Liver (tissue), 9 donors: ENCODE data around the gene NLGN3. TPM values are rescaled to one million over a fixed set of nuclear protein-coding genes. Genes with fewer than 3 reads are reported as not detected.
A peak's percentile ranks its signal among the peaks of the same experiment; 100 is the strongest.

ENCODE experiments used
- DNase-seq: peaks from one replicate; pipeline ENCODE4 v3.0.0-alpha.2; 2017; ENCODE audit warnings: low spot score
- H3K27ac ChIP-seq, 2 donors: one replicate each; pipeline ENCODE4 v1.7.0; 2013; ENCODE audit warnings: inconsistent platforms in 2 of 2, low read length in 2 of 2, control low read depth in 1 of 2, low read depth in 1 of 2, mild to moderate bottlenecking in 1 of 2
- H3K27me3 ChIP-seq, 4 donors: one replicate each; pipeline versions ENCODE4 v1.6.1 to v1.7.0; 2013; ENCODE audit warnings: low read length in 3 of 4, inconsistent platforms in 1 of 4, mild to moderate bottlenecking in 1 of 4, moderate library complexity in 1 of 4; ENCODE audit not compliant: control insufficient read depth in 4 of 4, insufficient read depth in 4 of 4
- H3K36me3 ChIP-seq, 4 donors: one replicate each; pipeline versions ENCODE4 v1.6.1 to v1.7.0; 2013; ENCODE audit warnings: low read length in 3 of 4, mild to moderate bottlenecking in 3 of 4, low read depth in 1 of 4, moderate library complexity in 1 of 4; ENCODE audit not compliant: control insufficient read depth in 4 of 4, insufficient read depth in 3 of 4
- H3K4me1 ChIP-seq, 4 donors: one replicate each; pipeline versions ENCODE4 v1.6.1 to v1.7.0; 2013; ENCODE audit warnings: low read length in 3 of 4, mild to moderate bottlenecking in 3 of 4, moderate library complexity in 1 of 4; ENCODE audit not compliant: control insufficient read depth in 4 of 4, insufficient read depth in 4 of 4
- H3K4me3 ChIP-seq, 3 donors: one replicate each; pipeline versions ENCODE4 v1.6.1 to v1.7.0; 2013; ENCODE audit warnings: low read length in 3 of 3, control low read depth in 1 of 3, low read depth in 1 of 3, mild to moderate bottlenecking in 1 of 3
- H3K9ac ChIP-seq, 2 donors: one replicate each; pipeline ENCODE4 v1.7.0; 2013; ENCODE audit warnings: low read length in 2 of 2, mild to moderate bottlenecking in 2 of 2, moderate library complexity in 2 of 2, control low read depth in 1 of 2, low read depth in 1 of 2
- H3K9me3 ChIP-seq, 4 donors: one replicate each; pipeline versions ENCODE4 v1.6.1 to v1.7.0; 2013; ENCODE audit warnings: low read length in 3 of 4; ENCODE audit not compliant: control insufficient read depth in 4 of 4
- CTCF ChIP-seq: fragments of 150-350 bp; IDR thresholded peaks from 2 replicates; pipeline ENCODE4 v1.5.1; 2017; ENCODE audit warnings: improper control_type of control experiment, low read depth, low read length; ENCODE audit not compliant: missing input control
- FOXA2 ChIP-seq: IDR thresholded peaks from 2 replicates; pipeline ENCODE4 v1.6.1; 2016; ENCODE audit warnings: antibody characterized with exemption
- GABPA ChIP-seq, 2 donors: IDR thresholded peaks in 1 of 2; conservative IDR thresholded peaks in 1 of 2; 2 replicates each; pipeline ENCODE4 v1.6.1; 2016; ENCODE audit warnings: antibody characterized with exemption in 2 of 2, mild to moderate bottlenecking in 1 of 2, moderate library complexity in 1 of 2
- HNF4G ChIP-seq: IDR thresholded peaks from 2 replicates; pipeline ENCODE4 v1.6.1; 2016; ENCODE audit warnings: antibody characterized with exemption
- JUND ChIP-seq, 2 donors: IDR thresholded peaks; 2 replicates each; pipeline ENCODE4 v1.6.1; 2016; ENCODE audit warnings: antibody characterized with exemption in 2 of 2
- NR2F2 ChIP-seq: IDR thresholded peaks from 2 replicates; pipeline ENCODE4 v1.6.1; 2016; ENCODE audit warnings: antibody characterized with exemption
- RAD21 ChIP-seq, 2 donors: IDR thresholded peaks; 2 replicates each; pipeline ENCODE4 v1.6.1; 2016; ENCODE audit warnings: antibody characterized with exemption in 2 of 2, mild to moderate bottlenecking in 2 of 2
- REST ChIP-seq: IDR thresholded peaks from 2 replicates; pipeline ENCODE4 v1.6.1; 2016; ENCODE audit warnings: antibody characterized with exemption, mild to moderate bottlenecking
- SP1 ChIP-seq: IDR thresholded peaks from 2 replicates; pipeline ENCODE4 v1.6.1; 2018; ENCODE audit warnings: antibody characterized with exemption, mild to moderate bottlenecking
- ZBTB33 ChIP-seq: IDR thresholded peaks from 2 replicates; pipeline ENCODE4 v1.6.1; 2016; ENCODE audit warnings: antibody characterized with exemption
- WGBS: extraction: QIAGEN DNeasy Blood & Tissue Kit; methylation state at CpG from one replicate; pipeline ENCODE4 v1.1.7; 2013; 5-methylcytosine and 5-hydroxymethylcytosine counted together
- polyA plus RNA-seq, 2 donors: library from polyadenylated mRNA; stranded (reverse) in 1 of 2; unstranded in 1 of 2; fragments of 200-250 nt in 1 of 2; fragments of >200 nt in 1 of 2; fragmentation: Nextera tagmentation in 1 of 2; extraction: Ambion mirVana in 1 of 2; gene quantifications; one replicate each; pipeline versions ENCODE4 v1.2.1 to v1.2.3, GENCODE V29; 2013 to 2015
- total RNA-seq, 2 donors: library from RNA; depleted of rRNA; stranded (reverse); fragments of >200 nt; gene quantifications; one replicate each; pipeline ENCODE4 v1.2.3, GENCODE V29; 2014
- donor health status: healthy.
- donor health status: healthy.
- donor health status: healthy.
- donor health status: healthy.
- donor health status: healthy.

Gene NLGN3
- total and polyA plus RNA-seq, 4 donors = 0.11 to 0.23 (median 0.15) TPM

GRCh38 chrX:71095981-71096759 is 48.5 kb upstream of the NLGN3 start (continued):
- no peak for TF ChIP-seq ZBTB33
- no peak for TF ChIP-seq CTCF
- no peak for TF ChIP-seq NR2F2
- TF ChIP-seq JUND (IDR thresholded peaks at IDR 0.05) = no peak

DNA sequence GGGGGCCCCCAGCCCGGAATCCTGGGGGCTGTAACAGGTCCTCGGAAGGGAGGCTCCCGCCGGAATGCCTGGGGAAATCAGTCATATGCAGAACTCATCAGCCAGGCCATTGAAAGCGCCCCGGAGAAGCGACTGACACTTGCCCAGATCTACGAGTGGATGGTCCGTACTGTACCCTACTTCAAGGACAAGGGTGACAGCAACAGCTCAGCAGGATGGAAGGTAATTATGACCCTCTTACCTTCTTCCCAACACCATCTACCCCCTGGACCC is 47.9 kb upstream of the NLGN3 start:
- no peaks in the 10 kb centered on the region for H3K27me3 ChIP-seq
- no peak for DNase-seq
- peaks cover 4 to 16% (median 10%) of the 10 kb centered on the region in 4 donors for H3K4me1 ChIP-seq
- TF ChIP-seq REST (no peak), CTCF (no peak)
- H3K36me3 ChIP-seq = no peaks in the 10 kb centered on the region
- no peak overlapping the region for H3K27ac ChIP-seq
- WGBS = 10% methylated on average over 9 of the region's 9 CpGs
- peak overlapping the region; percentile 14 to 30 for H3K9ac ChIP-seq
- no peaks in the 10 kb centered on the region for H3K9me3 ChIP-seq
- peak overlapping the region in 2 of 3 donors; percentile 66 to 68 for H3K4me3 ChIP-seq

GRCh38 chrX:71098302-71098701 is 46.3 kb upstream of the NLGN3 start:
- 16% methylated on average over 2 of the region's 2 CpGs for WGBS
- H3K4me1 ChIP-seq = peaks cover 4 to 16% (median 10%) of the 10 kb centered on the region in 4 donors
- H3K27ac ChIP-seq = no peak overlapping the region
- no peak overlapping the region for H3K4me3 ChIP-seq
- no peak for TF ChIP-seq GABPA (IDR thresholded peaks at IDR 0.05 in 1 of 2, conservative IDR thresholded peaks at IDR 0.05 in 1 of 2)
- peak; percentile 36 for TF ChIP-seq CTCF
- peak; percentile 63 to 73 for TF ChIP-seq RAD21 (IDR thresholded peaks at IDR 0.05)
- no peak for TF ChIP-seq ZBTB33
- no peak for TF ChIP-seq HNF4G
- no peak for TF ChIP-seq SP1
- no peak for TF ChIP-seq FOXA2
- no peaks in the 10 kb centered on the region for H3K36me3 ChIP-seq
- H3K9ac ChIP-seq = no peak overlapping the region
- no peaks in the 10 kb centered on the region for H3K27me3 ChIP-seq
- H3K9me3 ChIP-seq = no peaks in the 10 kb centered on the region
- DNase-seq = peak; percentile 74
